GM18508 (cell line): ENCODE results near the gene GLRB.
"Not testable (repeated sequence)": the region's sequence is repeated elsewhere in the genome, so short reads cannot be mapped to it uniquely, and the experiment has no call there.

Experiments used
- ATAC-seq: cut with Tn5 transposase; IDR thresholded peaks from one replicate; pipeline ENCODE4 v1.9.1; 2021; ENCODE audit warnings: moderate number of reproducible peaks; ENCODE audit not compliant: insufficient read depth, unreplicated experiment

GLRB gene

GRCh38 chr4:157121401-157121800, 45.5 kb downstream of the GLRB start:
- no peak for ATAC-seq

- no peak for ATAC-seq
Measured at GRCh38 chr4:157127571-157127970, 51.6 kb downstream of the GLRB start.

- no peak for ATAC-seq
Measured at GRCh38 chr4:157128395-157128794, 52.4 kb downstream of the GLRB start.

DNA sequence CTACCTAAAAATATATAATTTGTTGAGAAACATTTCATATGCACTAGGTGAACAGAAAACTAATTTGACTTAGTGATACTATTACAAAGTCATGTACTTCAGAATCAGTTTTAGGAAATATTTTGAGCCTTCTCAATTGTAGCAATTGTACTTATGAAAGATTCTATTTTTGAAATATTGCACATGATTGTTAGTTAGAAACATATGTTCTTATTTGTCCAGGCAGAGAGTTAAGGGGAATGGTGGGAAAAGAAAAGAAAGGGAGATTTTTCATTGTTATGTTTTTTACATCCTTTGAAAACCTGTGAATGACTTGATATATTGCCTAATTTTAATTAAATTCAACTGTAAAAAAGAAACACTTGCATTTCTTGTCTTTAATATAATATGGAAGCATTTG, 66.0 kb downstream of the GLRB start:
- no peak for ATAC-seq

DNA sequence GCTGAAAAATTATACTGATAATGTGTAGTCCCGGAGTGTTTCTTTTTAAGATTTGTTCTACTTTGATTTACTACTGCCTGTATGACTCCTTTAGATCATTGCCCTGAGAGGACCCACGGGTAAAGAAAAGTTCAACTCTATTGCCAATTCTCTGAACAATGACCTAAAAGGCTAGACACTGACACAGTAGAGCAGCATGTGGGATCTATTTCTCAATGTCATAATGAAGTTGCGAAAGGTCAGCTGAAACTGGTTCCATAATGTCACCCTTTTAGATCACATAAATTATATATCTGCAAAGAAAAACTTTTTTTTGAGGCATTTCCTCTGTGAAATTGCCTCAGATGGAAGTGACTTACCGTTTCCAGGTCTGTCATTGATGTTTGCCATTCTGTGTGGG, 67.4 kb downstream of the GLRB start:
- ATAC-seq = no peak

GRCh38 chr4:157151711-157152110, 75.8 kb downstream of the GLRB start:
- ATAC-seq = no peak

- ATAC-seq = no peak
Measured at GRCh38 chr4:157165935-157166610, 90.1 kb downstream of the GLRB start.

DNA sequence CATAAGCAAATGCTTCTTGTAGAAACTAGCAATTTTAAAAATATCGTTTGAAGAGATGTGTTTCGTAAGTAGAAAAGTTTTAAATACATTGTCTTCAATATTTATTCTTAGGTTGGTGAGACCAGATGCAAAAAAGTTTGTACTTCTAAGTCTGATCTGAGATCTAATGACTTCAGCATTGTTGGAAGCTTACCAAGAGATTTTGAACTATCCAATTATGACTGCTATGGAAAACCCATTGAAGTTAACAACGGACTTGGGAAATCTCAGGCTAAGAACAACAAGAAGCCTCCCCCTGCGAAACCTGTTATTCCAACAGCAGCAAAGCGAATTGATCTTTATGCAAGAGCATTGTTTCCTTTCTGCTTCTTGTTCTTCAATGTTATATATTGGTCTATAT, 94.4 kb downstream of the GLRB start:
- no peak for ATAC-seq

GRCh38 chr4:157172011-157172410, 96.1 kb downstream of the GLRB start:
- no peak for ATAC-seq

- ATAC-seq = not testable (repeated sequence)
Measured at GRCh38 chr4:157180268-157180667, 104.3 kb downstream of the GLRB start.

GRCh38 chr4:157184300-157184699, 108.3 kb downstream of the GLRB start:
- ATAC-seq = no peak

GRCh38 chr4:157185363-157185762, 109.4 kb downstream of the GLRB start:
- ATAC-seq = no peak

DNA sequence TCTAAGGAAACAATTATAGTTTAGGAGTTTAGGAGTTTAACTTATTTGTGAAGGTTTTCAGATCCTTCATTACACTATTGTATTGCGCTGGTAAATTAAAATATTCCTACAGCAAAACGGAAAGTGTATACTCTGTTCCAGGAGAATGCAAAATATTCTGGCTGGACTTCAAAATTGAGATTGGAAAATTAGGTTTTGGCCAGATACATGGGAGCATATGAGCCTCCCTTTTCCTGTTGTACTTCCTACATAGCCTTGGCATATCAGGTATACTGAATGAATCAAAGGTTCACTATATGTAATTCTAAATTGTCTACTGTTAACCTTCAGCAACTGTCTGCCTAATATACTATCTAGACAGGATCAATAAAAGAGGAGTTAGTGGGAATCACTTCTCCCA, 119.4 kb downstream of the GLRB start:
- no peak for ATAC-seq

DNA sequence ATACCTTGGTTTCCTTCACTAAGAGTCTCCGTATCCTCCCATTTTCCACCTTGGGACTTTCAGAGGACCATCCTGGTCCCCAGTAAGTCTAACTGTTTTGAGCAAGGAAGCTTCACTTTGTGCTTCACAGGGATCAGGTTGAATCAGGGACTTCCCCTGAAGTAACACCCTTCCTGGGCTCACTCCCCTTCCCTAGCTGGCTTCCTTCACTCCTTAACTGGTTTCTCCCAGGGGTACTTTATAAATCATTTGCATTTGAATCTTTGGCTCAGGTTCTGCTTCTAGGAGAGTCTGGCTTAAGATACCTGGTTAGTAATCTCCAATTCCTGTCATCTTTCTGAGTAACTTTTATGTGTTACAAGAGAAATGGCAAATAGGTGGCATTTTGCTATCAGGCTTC, 120.1 kb downstream of the GLRB start:
- ATAC-seq = no peak

DNA sequence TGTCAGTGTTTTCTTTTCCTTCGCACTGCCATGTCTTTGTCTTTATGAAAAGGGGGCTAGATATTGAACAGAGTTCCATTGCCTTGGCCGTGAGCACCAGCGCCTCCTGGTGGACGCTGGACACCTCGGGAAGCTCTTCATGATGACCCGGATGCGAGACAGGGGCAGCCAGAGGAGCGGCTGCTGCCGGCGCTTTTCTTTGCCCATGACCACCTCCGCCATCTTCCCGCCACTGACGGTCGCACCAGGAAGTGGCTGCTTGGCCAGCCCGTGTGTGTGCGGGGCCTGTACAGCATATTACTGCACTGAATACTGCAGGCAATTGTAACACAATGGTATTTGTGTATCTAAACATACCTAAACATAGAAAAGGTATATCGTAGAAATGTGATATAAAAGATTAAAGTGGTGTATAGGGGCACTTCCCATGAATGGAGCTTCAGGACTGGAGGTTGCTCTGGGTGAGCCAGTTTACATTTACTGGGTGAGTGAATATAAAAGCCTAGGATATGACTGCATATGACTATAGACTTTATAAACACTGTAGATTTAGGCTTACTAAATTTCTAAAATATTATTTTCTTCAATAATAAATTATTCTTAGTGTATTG, 128.8 kb downstream of the GLRB start:
- peak; percentile 69 for ATAC-seq

DNA sequence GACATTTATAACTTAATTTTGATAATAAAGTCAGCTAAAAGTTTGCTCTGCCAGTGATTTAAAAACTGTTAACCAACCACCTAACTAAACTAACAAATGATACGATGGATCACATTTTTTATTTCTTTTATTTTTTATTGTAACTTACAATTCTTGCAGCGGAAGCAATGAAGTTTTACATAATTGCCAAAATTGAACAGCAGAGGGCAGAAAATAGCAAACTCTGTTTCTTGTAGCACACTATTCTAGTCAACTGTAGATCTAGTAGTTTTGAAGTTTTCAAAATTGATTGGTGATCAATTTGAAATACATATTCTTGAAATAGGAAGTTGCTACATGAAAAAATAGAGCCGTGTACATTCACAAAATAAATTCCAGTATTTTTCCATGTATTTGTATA, 141.8 kb downstream of the GLRB start:
- ATAC-seq = no peak

DNA sequence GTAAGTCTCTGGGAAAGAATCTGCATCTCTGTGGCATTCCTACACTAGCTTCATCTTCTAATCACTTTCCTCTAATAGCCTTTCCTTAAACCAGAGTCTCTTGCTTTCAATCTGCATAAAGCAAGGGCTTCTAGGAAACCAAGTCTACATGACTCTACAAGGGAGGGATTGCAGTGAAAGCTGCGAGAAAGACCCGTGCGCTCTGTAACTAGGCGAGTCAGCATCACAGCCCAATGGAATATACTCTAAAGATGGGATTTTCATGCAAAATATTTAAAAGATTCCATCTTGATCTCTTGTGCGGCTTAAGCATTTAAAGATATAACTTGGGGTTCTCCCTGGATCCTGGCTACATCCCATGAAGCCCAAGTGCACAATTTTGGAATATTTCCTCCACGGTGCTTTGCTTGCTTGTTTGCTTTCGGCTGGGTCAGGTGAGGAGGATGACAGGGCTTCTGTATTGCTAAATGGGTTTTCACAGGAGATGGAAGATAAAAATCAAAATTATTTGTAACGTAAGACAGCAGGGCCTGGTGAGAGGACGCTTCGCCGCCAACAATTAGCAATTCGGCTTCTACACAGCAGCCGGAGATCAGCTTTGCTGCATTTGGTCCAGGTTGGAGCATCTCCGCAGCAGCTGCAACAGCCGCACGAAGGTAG, 143.9 kb downstream of the GLRB start:
- ATAC-seq = no peak

DNA sequence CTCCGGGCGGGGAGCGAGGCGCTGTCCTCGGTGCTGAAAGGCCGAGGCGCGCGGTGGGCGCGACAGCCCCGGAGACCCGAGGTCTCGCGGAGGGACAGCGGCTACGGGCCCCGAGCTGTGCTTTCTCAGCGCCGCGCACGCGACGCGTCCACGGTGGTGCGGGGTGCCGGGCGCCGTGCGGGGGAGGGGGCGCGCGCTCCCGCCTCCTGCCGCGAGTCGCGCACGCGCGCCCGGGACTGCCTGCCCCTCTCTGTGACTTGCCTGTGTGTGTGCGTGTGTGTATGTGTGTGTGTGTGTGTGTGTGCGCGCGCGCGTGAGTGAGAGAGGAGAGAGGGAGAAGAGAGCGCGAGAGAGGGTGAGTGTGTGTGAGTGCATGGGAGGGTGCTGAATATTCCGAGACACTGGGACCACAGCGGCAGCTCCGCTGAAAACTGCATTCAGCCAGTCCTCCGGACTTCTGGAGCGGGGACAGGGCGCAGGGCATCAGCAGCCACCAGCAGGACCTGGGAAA, 144.5 kb downstream of the GLRB start, which contains the start of gene GRIA2:
Gene GRIA2 (plus strand): TSS at position 358 of the 511 bp plus-strand sequence. CDS start 315 bp downstream, outside the sequence.
- no peak for ATAC-seq

GRCh38 chr4:157221426-157221894, 145.5 kb downstream of the GLRB start:
- ATAC-seq = no peak
